Activated naive CD4-positive, alpha-beta T cell treated with anti-CD3 and anti-CD28 coated beads, Interleukin-2, amount 50 U/mL, for 72 hours (primary cell): ENCODE data around the gene SLC39A2. TPM values are rescaled to one million over a fixed set of nuclear protein-coding genes. Genes with fewer than 3 reads are reported as not detected.
A peak's percentile ranks its signal among the peaks of the same experiment; 100 is the strongest.

ENCODE experiments used
- ATAC-seq, 2 donors: fragments of 150-1000 bp; cut with Tn5 transposase; 2 replicates each; pipeline ENCODE4 v1.10.0; 2021; ENCODE audit warnings: mild to moderate bottlenecking in 2 of 2, moderate library complexity in 2 of 2
- DNase-seq, 2 donors: peaks; one replicate each; pipeline ENCODE4 v3.0.0; 2021 to 2022; ENCODE audit warnings: low spot score in 2 of 2
- H3K27ac Mint-ChIP-seq, 2 donors: one replicate each; pipeline ENCODE4 v1.8.0; 2022; ENCODE audit warnings: mild to moderate bottlenecking in 2 of 2, mixed read lengths in 2 of 2
- H3K36me3 Mint-ChIP-seq, 2 donors: one replicate each; pipeline ENCODE4 v1.8.0; 2022; ENCODE audit warnings: mixed read lengths in 2 of 2
- H3K9me3 Mint-ChIP-seq, 2 donors: one replicate each; pipeline ENCODE4 v1.8.0; 2022; ENCODE audit warnings: mixed read lengths in 2 of 2
- total RNA-seq, 2 donors: library from RNA; stranded (reverse); gene quantifications; one replicate each; pipeline ENCODE4 v1.2.3, GENCODE V29; 2022

SLC39A2 gene
- total RNA-seq, 2 donors from 2014 or later = 0.27 TPM; not detected in 1

DNA sequence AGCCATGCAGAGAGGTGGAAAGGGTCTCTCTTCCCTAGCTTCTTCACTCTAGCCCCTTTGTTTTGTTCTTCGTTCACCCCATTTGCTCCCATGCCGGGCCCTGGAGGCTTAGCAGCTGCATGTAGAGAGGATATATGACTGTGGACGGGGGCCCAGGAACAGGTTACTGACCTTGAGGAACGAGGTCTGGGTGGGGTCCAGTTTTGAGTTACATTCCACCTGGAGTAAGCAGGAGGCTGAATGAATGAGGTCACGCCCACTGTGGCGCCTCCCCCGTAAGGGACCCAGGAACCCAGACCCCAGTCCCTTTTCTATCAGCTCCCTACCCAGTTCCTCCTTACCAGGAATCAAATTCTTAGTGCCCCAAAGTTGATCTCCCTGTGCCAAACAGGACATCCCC, 19.2 kb downstream of the SLC39A2 start:
- no peak overlapping the region for H3K27ac Mint-ChIP-seq
- H3K36me3 Mint-ChIP-seq = no peaks in the 10 kb centered on the region
- no peak for ATAC-seq
- no peaks in the 10 kb centered on the region for H3K9me3 Mint-ChIP-seq
- no peak for DNase-seq

GRCh38 chr14:21018781-21019180, 19.7 kb downstream of the SLC39A2 start:
- Mint-ChIP-seq H3K27ac (no peak overlapping the region), H3K9me3 (no peaks in the 10 kb centered on the region), H3K36me3 (no peaks in the 10 kb centered on the region)
- ATAC-seq (no peak), DNase-seq (no peak)

DNA sequence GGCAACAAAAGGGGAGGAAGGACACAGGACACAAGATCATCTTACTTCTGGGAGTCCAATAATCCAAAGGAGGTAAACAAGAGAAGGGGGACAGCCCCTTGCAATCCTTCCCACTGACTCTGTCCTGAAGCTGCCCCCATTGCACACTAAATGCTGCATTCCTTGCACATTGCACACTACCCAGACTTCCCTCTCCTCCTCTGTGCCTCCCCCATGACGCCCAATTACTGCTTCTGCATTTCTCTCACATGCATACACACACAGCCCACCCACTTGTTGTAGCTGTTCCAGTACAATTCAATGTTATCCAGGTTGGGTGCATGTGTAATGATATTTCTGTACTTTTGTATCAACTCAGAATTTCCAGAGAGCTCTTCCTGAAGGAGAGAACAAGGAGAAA, 20.3 kb downstream of the SLC39A2 start:
- Mint-ChIP-seq H3K27ac (no peak overlapping the region), H3K36me3 (no peaks in the 10 kb centered on the region), H3K9me3 (no peaks in the 10 kb centered on the region)
- DNase-seq (no peak), ATAC-seq (no peak)

GRCh38 chr14:21020977-21021545, 22.0 kb downstream of the SLC39A2 start:
- Mint-ChIP-seq H3K9me3 (no peaks in the 10 kb centered on the region), H3K27ac (peak overlapping the region in 1 of 2 donors; percentile 11), H3K36me3 (no peaks in the 10 kb centered on the region)
- ATAC-seq = no peak
- no peak for DNase-seq

- H3K36me3 Mint-ChIP-seq = no peaks in the 10 kb centered on the region
- ATAC-seq (no peak), DNase-seq (no peak)
- no peaks in the 10 kb centered on the region for H3K9me3 Mint-ChIP-seq
- H3K27ac Mint-ChIP-seq = no peak overlapping the region
These were observed 23.6 kb downstream of the SLC39A2 start for GRCh38 chr14:21022686-21023085.

DNA sequence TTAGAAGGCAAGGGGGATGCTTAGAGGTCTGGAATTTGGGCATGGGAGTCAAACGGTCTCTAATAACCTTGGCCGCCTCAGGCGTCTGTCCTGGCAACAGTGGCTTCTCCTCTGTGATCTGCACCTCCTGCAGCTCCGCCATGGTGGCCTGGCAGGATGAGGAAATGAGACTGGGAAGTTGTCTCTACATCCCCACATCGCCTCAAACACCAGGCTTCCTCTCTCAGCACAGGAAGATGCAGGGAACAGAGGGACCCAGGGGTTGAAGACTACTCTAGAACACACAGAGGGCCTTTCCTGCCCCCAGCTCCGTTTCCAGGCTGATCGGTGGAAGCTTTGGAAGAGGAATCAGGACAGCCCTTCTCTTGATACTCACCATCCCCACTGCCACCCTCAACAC, 24.1 kb downstream of the SLC39A2 start:
- ATAC-seq (no peak), DNase-seq (no peak)
- H3K27ac Mint-ChIP-seq = no peak overlapping the region
- no peaks in the 10 kb centered on the region for H3K9me3 Mint-ChIP-seq
- H3K36me3 Mint-ChIP-seq = no peaks in the 10 kb centered on the region

- H3K36me3 Mint-ChIP-seq = no peaks in the 10 kb centered on the region
- H3K9me3 Mint-ChIP-seq = no peaks in the 10 kb centered on the region
- H3K27ac Mint-ChIP-seq = peak overlapping the region; percentile 30 to 71
- no peak for DNase-seq
- ATAC-seq = peak in 1 of 2 donors; percentile 31
These were observed 24.9 kb downstream of the SLC39A2 start for GRCh38 chr14:21023817-21024584.

DNA sequence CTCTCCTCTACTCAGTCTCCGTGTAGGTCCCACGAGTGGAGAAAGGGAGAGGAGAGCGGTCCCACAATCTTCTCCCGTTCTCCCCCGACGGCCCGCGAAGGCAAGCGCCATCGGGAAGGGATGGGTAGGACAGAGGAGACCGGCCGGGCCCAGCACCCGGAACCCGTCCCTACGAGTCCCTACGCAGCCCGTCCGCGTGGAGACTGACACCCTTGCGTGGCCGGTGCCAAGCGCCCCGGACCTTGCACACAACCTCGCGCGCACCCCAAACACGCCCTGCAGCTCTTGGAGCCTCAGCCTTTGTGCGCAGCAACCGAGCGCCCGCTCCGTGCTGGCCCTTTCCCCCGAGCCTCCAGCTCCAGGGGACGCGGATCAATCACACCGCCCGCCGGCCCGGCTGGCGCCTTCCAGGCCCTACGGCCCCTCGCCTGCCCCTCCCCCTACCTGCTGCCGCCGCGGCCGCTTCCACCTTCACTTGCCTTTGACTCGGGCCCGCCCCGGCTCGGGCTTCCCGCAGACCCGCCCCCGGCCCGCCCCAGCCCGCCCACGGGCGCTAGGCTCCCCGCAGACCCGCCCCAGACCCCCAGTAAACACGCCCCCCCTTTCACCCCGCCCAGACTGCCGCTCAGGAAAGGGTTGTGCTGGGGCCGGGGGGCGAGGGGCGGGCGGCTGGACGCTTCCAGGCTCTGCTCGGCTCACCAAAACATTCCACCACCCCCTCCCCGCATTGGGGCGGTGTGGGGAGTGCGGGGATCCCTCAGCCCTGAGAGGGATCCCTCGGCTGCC, 25.7 kb downstream of the SLC39A2 start, which contains the start of gene NDRG2:
NDRG2 (minus strand) TSS at position 477 of the 786 bp plus-strand sequence. CDS start 1,746 bp downstream, outside the sequence.
- H3K27ac Mint-ChIP-seq = peak within 1 kb of the TSS; percentile 30 to 71
- H3K36me3 Mint-ChIP-seq = no peaks in the 10 kb centered on the region
- peak; percentile 85 to 88 for ATAC-seq
- H3K9me3 Mint-ChIP-seq = no peaks in the 10 kb centered on the region
- DNase-seq = peak; percentile 60 to 62

DNA sequence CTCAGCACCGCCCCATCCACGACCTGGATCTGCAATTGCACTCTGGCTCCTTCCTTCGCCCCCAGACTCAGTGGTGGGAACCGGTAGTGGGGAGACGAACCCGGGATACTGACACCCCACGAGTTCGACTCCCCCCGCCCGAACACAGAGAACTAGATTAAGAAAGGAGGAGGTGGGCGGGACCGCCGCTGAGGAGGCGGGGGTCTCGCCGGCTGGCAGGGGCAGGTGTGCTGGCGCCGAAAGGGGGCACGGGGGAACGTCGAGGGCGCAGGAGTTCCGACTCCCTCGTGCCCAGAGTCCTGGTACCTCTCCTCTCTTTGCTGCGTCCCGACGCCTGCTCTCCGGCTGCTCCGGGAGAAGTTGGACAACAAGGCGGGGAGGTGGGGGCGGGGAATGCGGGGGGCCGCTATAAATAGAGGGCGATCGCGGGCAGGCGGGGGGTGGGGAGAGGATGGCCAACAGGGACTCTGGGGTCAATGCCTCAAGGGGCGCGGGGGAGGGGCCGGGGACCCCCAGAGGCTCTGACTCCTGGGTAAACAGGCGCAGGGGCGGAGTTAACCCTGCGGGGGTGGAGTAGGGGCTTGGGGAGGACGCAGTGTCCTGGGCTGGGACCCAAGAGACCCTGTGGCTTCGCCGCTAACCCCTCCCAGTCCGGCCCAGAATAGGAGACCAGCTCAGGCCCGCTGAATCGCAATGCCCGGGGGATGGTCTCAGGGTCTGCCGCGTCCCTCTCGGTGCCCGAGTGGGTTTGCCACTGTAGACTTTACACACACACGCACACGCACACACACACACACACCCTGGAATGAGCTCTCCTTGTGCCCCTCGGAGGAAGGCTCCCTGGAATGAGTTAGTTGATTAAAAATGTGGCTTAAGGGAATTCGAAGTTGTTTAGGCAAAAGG, 26.5 kb downstream of the SLC39A2 start:
- Mint-ChIP-seq H3K27ac (no peak overlapping the region), H3K36me3 (no peaks in the 10 kb centered on the region), H3K9me3 (no peaks in the 10 kb centered on the region)
- ATAC-seq = no peak
- no peak for DNase-seq

DNA sequence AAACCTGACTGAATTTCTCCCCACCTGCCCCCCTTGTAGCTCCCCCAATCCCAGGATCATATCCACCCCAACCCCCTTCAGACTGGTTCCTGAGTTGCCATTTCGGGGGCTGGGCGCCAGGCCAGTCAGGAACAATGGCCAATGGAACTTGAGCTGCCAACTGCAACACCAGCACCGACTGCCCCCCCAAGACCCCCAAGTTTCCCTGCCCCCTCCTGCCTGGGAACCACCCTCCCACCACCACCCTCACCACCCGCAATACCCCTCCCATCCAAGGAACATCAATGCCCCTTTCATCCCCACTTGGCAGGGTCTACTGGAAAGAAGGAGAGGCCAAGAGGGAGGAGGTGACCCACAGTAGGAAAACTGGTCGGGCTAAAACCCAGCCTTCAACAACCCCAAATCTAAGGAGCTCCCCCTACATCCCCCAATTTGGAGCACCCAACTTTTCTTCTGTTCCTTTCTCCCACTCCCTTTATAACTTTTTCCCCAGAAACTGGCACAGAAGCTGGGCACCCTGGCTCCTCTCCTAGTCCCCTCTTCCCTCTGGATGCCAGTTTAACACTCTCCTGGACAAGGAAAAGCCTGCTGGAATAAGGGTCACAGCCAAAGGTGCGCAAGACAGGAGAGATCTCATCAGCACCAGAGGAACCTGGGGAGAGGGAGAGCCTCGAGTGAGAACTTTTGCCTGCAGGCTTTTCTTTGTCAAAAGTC, 27.3 kb downstream of the SLC39A2 start:
- no peaks in the 10 kb centered on the region for H3K36me3 Mint-ChIP-seq
- ATAC-seq (no peak), DNase-seq (no peak)
- H3K27ac Mint-ChIP-seq = no peak overlapping the region
- H3K9me3 Mint-ChIP-seq = no peaks in the 10 kb centered on the region

GRCh38 chr14:21026988-21027315, 27.9 kb downstream of the SLC39A2 start:
- Mint-ChIP-seq H3K9me3 (no peaks in the 10 kb centered on the region), H3K27ac (no peak overlapping the region), H3K36me3 (no peaks in the 10 kb centered on the region)
- ATAC-seq (no peak), DNase-seq (no peak)

DNA sequence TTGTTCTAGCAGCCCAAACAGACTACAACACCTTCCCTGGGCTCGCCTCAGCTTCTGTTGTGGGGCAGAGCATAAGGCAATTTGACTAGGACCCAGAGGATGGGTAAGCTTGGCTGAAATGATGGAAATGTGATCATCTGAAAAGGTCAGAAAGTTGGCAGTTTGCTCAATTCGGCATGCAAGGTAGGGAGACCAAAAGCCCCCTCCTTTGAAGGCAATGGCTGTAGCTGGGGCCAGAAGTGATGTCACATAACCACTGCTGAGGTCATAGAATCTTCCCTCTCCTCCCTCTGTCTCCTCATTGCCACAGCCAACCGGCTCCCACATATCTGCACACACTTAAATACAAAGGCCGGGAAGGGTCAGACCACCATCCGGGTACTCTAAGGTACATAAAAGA, 30.8 kb downstream of the SLC39A2 start, which contains the start of gene TPPP2:
TPPP2 (plus strand) TSS at position 301 of the 400 bp plus-strand sequence. CDS start 365 bp downstream, outside the sequence.
- DNase-seq = no peak
- no peak within 1 kb of the TSS for H3K27ac Mint-ChIP-seq
- no peak for ATAC-seq

GRCh38 chr14:21030531-21030930, 31.4 kb downstream of the SLC39A2 start:
- H3K36me3 Mint-ChIP-seq = no peaks in the 10 kb centered on the region
- no peaks in the 10 kb centered on the region for H3K9me3 Mint-ChIP-seq
- no peak overlapping the region for H3K27ac Mint-ChIP-seq
- ATAC-seq = no peak
- no peak for DNase-seq

More for the DNA sequence above, 30.8 kb downstream of the SLC39A2 start, which contains the start of gene TPPP2:
- H3K36me3 Mint-ChIP-seq = no peaks in the 10 kb centered on the region
- H3K9me3 Mint-ChIP-seq = no peaks in the 10 kb centered on the region

GRCh38 chr14:21032326-21033132, 33.4 kb downstream of the SLC39A2 start:
- H3K36me3 Mint-ChIP-seq = no peaks in the 10 kb centered on the region
- peak overlapping the region in 1 of 2 donors; percentile 8 for H3K27ac Mint-ChIP-seq
- no peak for DNase-seq
- ATAC-seq = no peak
- H3K9me3 Mint-ChIP-seq = no peaks in the 10 kb centered on the region

DNA sequence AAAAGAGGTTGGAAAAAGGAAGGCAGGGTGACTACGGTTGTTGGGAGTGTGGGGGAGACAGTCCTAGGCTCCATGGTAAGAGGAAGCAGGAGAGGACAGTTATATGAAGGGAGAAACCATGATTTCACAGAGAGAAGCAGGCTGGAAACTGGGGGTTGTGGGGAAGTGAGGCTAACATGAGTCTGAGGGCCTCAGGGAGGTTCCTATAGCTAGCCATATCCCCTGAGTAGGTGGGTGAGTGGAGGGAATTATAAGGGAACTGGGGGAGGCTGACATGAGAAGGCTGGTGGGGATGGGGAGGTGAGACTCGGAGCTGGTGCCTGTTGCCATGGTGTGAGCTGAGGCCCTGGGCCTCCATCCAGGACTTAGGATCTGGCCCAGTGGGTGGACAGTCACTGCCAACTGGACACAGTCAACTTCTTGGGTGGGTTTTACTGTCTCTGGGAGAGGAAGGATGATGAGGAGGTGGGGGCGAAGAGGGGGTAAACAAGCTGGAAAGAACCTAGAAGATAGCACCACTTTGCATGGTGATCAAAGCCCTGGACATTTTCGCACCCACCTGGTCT, 34.1 kb downstream of the SLC39A2 start:
- Mint-ChIP-seq H3K9me3 (no peaks in the 10 kb centered on the region), H3K36me3 (no peaks in the 10 kb centered on the region), H3K27ac (peak overlapping the region; percentile 8 to 51)
- DNase-seq (no peak), ATAC-seq (no peak)
